Limb (tissue), 2 donors: ENCODE measurements around the gene DTNB.

Source experiments
- DNase-seq, 2 donors: peaks; one replicate each; pipeline ENCODE4 v3.0.0-alpha.2; 2016; ENCODE audit errors: extremely low spot score in 2 of 2

The DTNB gene

DNA sequence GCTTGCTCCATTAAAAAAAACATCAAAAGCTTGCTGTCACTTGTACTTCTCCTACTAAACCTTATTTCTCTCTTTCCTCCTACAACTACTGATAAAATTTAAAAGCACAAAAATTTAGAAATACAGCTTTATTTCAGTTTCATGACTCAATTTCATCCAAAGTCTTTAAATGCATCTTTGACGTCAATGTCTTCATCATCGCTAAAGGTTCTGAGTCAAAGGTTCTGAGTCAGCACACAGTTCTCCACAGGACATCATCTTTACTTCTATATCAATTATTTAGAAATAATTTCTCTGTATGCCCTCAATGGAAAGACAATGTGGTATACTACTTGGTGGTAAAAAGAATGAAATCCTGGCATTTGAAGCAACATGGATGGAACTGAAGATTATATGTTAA, 167.8 kb downstream of the DTNB start:
- DNase-seq = no peak

DNA sequence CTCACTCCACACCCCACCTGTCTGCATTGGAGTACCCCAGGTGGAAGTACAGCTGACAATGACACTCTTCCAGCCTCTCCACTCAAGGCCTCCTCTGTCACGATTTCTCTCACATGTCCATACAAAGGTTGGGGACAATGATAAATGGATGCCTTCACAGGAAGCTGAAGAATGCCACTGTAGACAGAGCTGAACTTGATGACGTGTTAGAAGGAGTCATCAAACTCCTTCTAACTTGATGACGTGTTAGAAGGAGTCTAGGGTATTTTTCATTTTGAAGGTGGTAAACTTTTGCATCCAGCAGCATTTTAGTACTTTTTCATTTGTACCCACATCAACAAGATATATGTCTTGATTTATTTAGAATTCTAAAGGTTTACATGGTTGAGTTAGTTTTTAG, 168.2 kb downstream of the DTNB start:
- no peak for DNase-seq

DNA sequence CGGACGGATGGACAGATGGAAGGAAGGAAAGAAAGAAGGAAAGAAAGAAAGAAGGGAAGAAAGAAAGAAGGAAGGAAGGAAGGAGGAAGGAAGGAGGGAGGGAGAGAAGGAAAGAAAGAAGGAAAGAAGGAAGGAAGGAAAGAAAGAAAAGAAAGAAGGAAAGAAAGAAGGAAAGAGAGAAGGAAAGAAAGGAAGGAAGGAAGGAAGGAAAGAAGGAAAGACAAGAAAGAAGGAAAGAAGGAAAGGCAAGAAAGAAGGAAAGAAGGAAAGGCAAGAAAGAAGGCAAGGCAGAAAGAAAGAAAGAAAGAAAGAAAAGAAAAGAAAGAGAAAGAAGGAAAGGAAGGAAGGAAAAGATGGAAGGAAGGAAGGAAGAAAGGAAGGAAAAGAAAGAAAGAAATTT, 169.1 kb downstream of the DTNB start:
- DNase-seq = no peak

DNA sequence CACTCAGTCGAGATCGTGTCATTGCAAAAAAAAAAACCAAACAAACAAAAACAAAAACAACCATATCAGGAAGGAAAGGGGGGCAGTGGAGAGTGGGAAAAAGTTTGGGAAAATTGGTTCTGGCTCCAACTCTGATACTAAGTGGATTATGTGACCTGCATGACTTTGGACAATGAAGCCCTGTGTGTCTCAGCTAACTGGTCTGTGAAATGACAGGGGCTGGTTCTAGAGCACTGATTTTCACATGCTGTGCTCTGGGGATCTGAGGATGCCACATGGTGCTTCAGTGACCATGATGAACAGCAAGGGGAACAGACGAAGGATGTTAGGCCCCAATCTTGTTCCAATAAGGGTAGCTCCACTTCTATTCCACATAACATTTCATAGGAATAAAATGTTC, 174.2 kb downstream of the DTNB start:
- DNase-seq = no peak

DNA sequence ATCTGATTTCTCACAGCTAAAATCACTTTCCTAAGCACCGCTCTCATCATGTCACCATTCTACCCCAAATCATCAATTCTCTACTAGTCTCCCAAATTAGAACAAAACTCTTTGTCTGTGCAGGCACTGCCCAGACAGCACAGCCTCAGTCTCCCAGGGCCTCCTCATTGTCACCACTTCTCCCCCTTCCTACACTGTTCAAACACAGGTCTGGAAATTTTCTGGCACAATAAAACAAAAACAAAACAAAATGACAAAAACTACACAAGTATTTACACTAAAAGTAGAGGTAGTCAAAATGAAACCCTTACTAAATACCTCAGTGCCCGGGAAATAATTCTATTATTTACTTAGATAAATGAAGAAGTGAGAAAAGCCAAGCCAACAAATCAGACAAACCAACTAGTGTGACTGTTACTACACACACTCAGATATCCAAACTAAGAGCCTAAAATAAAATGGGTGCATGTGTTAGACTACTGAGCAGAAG, 175.4 kb downstream of the DTNB start:
- DNase-seq = no peak

DNA sequence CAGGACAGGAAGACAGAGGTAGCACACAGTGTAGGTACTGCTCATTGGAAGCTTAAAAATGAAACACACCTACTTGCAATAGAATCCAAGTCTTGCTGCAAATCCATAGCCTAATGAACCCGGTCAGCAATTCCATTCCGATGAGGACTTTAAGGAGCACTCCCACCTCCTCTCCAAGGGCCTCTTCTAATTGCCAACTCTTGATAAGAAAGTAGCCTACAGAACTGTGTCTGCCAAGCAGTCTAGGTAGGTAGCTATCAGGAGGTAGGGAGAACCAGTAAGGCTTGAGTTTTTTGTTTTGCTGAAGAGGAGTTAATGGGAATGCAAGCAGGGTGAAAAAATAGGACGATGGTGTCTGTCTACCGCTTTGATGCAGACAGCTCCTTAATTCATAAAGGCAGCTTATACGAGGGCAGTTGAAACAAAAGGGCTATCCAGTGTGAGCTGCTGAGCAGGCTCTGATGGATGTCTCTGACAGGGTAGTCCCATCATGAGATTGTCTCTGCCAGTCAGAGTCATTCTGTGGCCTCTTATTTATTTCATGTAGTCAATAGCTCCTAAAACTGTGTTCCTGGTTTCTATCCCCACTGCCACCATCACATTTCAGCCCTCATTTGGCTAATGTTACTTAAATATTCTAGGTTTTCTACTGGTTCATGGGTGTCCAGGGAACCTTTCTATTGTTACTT, 176.0 kb downstream of the DTNB start:
- DNase-seq = no peak

DNA sequence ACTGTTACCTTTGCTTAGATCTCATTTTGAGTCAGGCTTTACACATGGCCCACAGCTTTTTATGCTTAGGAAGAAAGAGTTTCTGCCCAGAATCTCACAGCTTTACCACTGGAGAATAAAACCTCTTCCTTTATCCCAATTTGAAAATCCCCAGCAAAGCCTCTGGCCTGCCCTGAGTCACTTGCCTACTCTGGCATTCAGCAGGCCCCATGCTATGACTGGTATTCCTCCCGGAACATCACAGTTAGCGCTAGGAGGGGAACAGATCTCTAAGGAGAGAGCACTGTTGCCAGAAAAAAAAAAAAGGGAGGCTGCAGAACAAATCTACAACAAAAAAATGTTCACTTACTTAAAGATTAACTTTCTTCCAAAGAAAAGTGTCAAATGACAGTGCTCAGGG, 178.8 kb downstream of the DTNB start:
- no peak for DNase-seq

DNA sequence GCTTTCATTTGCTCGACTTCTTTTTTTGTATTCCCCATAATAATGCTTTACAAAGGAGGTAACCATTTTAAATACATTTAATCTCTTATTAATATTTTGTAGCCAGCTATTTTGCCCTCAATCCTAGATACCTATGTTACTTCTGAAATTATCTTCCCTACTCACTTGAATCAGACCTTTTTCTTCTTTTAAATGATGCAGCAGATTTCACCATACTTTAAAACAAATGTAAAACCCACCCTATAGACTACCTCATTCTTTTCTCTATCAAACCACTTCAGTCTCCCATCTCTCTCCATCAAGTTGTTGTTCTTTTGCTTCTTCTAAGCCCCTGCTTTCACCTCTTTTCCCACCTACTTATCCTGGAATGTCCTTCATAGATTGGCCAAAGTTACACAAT, 180.2 kb downstream of the DTNB start:
- DNase-seq = no peak

DNA sequence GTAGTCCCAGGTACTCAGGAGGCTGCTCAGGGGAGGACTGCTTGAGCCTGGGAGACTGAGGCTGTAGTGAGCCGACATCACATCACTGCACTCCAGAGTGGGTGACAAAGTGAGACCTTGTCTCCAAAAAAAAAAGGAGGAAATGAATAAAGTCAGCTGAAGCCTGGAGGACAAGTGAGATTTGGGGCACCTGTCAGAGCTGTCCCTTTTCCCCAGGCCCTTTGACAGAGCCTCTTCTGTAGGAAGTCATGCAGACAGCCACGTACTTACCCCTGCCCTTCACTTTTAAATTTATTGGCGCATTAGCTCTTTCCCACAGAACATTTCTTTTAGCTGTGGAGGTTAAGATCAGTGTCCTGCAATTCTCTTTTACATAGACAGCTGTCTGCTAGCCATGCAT, 180.7 kb downstream of the DTNB start:
- no peak for DNase-seq

DNA sequence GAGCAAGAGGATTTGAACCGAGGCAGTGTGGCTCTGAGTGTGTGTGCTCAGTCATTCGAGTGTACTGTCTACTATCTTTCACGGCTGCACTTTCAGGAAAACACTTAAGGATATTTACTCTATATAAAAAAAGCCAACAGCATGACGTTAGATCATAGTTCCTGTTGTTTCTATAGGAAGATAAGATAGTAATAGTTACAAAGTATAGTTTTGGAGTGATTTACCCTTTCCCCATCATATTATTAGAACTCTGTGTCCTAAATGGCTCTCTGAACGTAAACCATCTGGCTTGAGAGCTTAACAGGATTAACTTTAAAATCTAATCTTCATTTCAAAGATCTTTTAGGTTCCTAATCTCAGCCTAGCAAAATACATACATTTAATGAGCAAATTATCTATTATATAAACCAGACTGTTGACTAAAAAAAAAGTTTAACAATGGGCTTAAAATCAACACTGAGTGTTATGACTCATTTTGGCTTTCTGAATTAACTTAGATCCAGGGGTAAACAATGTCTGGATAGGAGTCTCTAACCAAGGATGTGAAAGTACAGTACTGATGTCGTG, 181.3 kb downstream of the DTNB start:
- no peak for DNase-seq

DNA sequence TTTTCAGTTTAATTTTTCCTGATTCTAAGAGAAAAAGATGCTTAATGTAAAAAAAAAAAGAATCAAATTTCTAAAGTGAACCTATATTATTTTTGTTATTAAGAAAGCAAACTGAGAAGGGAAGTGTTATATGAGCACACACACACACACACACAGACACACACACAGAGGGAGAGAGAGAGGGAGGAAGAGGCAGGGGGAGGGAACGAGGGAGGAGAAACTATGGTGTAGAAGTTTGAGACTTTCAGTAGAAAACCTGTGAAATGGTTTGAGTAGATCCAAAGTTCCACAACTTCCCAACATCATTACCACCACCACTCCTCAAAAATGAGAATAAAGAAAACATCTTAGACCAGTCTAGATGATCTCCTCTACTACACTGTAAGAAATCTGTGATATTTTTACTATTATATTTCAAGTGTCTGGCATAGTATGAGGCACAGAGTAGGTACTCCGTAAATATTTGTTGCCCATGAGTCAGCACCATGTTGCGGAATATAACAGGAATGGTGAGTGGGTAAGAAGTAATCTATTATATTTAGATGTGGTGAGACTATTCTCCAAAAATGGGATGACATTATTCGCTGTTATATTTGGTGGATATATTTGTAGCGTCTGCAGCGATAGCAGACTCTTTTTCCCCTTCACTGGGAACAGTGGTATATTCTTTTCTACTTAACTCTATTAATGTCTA, 182.2 kb downstream of the DTNB start:
- DNase-seq = no peak

DNA sequence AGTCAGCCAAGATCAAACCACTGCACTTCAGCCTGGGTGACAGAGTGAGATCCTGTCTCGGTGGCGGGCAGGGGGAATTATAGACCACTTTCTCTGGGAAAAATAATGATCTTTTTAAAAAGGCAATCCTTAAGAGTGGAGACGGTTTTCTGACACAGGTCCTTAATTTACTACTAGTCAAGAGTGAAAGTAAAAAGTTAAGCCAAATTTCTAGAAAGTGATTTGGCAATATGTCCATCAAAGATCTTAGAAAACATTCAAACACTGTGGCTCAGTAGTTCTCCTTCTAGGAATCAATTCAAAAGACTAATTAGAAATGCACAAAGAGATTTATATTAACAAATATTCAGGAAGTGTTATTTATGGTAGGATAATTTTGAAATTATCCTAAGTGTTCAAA, 183.2 kb downstream of the DTNB start:
- DNase-seq = no peak

DNA sequence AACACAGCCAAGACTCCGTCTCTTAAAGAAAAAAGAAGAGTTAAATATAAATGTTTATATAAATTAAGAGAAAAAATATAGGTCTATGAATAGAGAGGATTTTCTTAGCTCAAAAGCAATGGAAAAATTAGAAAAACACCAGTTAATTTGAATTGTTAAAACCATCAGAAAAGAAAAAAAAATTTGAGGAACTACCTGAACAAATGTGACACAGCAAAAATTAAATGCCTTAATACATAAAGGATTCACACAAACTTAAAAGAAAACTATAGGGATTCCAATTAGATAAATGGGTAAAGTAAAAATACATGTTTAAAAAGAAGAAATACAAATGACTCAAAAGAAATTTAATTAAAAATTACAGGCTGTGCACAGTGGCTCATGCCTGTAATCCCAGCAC, 183.7 kb downstream of the DTNB start:
- no peak for DNase-seq

DNA sequence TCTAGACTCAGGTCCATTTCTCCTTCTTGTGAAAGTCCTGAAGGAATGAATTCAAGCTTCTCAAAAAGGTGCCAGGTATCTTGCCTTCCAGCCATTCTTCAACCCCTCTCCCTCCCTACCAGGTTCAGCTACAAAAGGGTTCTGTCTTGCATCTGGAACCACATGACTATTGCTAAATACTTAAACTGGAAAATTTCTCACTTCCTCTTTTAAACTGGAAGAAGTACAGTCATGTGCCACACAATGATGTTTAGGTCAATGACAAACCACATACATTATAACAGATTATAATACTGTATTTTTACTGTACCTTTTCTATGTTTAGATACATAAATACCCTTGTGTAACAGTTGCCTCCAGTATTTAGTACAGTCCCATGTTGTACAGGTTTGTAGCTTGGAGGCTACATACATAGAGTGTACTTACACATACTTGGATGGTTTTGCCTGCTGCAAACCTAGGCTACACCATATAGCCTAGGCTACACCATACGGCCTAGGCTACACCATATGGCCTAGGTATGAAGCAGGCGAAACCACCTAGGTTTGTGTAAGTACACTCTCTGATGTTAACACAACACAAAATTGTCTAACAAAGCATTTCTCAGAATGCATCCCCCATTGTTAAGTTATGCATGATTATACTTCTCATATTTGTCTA, 189.6 kb downstream of the DTNB start:
- DNase-seq = no peak

DNA sequence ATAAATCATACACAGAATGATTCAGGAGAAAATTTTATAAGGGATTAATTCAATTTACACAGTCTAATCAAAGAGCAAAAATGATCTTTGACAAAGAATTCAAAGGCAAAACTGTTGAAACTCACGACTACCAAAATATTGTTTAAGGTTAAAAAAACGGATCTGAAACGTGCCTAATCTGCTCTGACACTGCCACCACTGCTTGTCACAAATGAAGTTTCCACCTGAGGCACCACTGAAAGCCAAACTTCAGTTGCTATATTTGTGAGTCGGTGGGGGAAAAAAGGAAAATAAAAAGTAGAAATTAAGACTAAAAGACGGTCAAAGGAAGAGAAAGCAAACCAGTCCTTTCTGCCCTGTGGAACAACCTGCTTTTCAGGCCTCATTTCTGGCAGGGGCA, 191.0 kb downstream of the DTNB start:
- DNase-seq = no peak

DNA sequence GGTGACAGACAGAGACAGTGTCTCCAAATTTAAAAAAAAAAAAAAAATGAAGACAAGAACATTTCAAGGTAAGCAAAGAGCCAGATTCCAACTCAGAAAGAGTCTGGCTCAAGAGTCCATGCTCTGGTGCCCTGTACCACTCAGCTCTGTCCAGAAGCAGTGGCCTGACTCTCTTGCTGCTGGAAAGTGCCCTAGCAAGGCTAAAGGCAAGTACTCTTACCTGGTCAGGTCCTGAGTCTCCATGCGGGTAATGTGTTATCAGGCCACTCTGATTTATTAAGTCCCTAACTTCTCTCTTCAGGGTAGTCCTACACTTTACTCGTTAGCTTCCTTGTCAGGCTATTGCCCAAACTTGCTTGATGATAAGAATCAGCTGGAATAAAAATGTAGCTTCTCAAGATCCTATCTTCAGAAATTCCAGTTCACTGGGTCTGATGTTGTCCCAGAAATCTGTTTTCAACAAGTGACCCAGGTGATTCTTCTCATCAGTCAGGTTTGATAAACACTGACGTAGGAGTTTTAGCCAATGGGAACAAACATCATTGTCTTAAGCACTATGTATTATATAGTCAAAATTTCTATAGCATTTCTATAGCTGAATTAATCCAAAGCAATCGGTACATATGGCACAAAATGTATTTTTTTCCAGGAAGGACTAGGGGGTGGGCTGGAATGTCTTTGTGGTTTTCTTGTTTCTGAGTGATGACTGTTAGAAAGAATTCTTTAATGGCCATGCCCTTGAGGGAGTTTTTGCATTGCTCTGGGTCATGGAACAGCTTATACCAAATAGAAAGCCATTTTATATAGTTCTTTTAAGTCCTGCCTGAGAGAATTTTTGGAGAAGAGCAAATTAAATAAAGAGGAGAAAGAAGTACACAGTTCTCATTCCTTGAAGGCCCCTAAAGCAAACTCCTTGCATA, 191.7 kb downstream of the DTNB start:
- no peak for DNase-seq

DNA sequence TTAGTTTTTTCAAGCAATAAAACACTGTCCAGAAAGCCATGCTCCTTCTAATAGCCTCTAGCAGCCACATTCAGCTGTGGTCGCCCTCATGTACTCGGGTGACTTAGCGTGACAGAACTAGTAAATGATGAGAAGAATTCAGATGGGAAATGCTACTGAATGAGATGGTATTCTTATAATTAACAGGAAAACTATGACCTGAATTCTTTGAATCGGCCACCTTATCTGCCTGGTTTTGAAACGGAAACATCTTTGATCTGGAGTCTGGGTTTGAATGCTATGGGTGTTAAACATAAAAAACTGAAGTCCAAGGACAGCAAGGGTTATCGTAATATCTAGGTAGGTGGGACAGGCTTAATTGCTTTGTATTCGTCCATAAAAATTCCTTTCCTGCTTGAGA, 192.8 kb downstream of the DTNB start:
- DNase-seq = no peak

DNA sequence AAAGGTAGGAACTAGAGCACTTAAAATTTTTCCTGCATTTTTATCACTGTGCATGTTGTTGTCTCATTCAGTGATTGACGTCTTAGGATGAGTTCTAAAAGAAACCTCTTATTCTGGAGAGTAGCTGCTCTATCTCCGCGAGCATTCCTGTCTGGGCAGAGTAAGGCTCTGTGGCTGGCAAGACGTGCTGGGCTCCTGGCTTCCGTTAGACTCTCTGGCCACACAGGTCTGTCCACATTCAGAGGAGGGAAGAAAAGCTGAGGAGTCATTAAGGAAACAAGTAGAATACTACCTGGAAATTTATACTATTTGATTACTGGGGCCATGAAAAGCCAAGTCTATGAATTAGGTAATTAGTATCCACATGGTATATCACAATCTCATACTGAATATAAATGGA, 193.6 kb downstream of the DTNB start:
- DNase-seq = no peak

DNA sequence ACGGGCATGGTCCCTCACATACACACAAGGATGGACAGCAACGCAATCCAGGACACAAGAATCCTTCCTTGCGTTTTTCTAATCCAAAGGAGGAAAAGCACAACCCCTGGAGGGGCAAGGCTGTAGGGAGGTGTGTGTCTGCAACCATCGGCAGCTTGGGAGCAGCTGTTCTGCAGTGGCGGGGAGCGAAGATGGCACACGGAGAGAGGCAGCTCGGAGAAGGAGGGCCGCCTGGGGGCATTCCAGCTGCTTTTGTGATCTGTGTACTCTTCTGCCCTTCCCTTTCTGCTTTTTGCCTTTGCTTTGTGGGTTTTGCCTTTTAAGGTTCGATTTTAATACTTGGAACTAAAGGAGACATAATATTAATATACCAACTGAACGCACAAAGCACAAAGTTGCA, 194.6 kb downstream of the DTNB start:
- DNase-seq = peak in 1 of 2 donors; percentile 32

DNA sequence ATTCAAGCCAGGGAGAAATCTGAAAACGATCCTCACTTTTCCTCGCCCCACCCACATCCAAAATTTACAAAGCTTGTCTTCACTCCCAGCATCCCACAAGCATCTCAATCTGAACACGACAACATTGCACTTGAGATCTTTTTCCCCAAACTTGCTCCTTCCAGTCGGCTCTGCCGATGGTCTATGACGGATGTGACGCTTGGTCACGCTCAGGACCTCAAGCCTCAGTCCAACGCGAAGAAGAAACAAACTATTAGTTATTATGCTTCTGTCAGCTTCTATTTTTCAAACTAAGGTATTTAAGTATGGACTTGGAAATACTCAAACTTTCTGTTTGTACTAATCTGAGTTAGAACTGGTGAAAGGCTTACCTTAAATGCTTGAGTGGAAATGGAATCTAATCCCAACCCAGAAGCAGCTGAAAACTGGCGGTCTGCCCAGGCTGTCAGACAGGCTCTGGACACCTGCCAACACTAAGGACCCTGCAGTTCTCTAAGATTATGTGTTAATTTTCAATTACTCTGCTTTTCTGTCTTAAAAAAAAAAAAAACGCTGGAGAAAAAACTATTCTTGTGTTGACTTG, 199.5 kb downstream of the DTNB start:
- peak; percentile 60 to 62 for DNase-seq

DNA sequence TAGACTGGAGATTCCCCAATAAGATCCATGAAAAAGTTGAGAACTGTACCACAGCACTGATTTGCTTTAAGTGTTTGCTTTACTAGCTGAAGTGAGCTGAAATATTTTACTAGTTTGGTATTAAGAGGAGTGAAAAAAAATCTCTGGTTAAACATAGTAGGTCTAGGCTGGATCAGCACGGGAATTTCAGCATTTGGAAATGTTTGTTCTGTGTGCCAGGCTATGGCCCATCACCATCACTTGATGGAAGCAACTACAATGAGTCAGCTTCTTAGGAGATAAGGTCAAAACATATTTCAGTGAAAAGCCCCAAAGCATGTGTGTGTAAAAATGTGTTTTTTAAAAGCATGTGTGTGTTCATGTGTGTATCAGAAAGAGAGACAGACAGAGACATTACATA, 200.2 kb downstream of the DTNB start:
- no peak for DNase-seq
